Left hindlimb (tissue), 1 donor: ENCODE data around the gene NFIB.

ENCODE experiments used
- DNase-seq: peaks from one replicate; pipeline ENCODE4 v3.0.0-alpha.2; 2018

Gene NFIB

GRCh38 chr9:14318934-14319580 is 5.1 kb upstream of the NFIB start:
- no peak for DNase-seq

- no peak for DNase-seq
These were observed 4.4 kb upstream of the NFIB start for GRCh38 chr9:14318361-14318760.

GRCh38 chr9:14317667-14318320 is 3.9 kb upstream of the NFIB start:
- DNase-seq, result no peak

- peak; percentile 62 for DNase-seq
These were observed 2.8 kb upstream of the NFIB start for GRCh38 chr9:14316602-14317300.

GRCh38 chr9:14315875-14316601 is 2.1 kb upstream of the NFIB start:
- peak; percentile 71 for DNase-seq

GRCh38 chr9:14314929-14315874 is 1.3 kb upstream of the NFIB start:
- peak; percentile 96 for DNase-seq

GRCh38 chr9:14314424-14314928 is 535 bp upstream of the NFIB start:
- DNase-seq, result peak; percentile 94

GRCh38 chr9:14313378-14313940 is 482 bp downstream of the NFIB start:
- no peak for DNase-seq

GRCh38 chr9:14312719-14313377 is 1.1 kb downstream of the NFIB start:
- peak; percentile 65 for DNase-seq

- DNase-seq, result no peak
These were observed 1.8 kb downstream of the NFIB start for GRCh38 chr9:14311956-14312685.

GRCh38 chr9:14311171-14311949 is 2.6 kb downstream of the NFIB start:
- no peak for DNase-seq

GRCh38 chr9:14310311-14310710 is 3.6 kb downstream of the NFIB start:
- no peak for DNase-seq

GRCh38 chr9:14309403-14309802 is 4.5 kb downstream of the NFIB start:
- DNase-seq, result no peak

- DNase-seq, result no peak
These were observed 5.1 kb downstream of the NFIB start for GRCh38 chr9:14308853-14309145.

- no peak for DNase-seq
These were observed 5.7 kb downstream of the NFIB start for GRCh38 chr9:14307989-14308852.

- peak; percentile 35 for DNase-seq
These were observed 7.0 kb downstream of the NFIB start for GRCh38 chr9:14306672-14307660.

GRCh38 chr9:14306188-14306587 is 7.8 kb downstream of the NFIB start:
- no peak for DNase-seq
